ENCODE measurements around the gene FBXW11. TPM values are rescaled to one million over a fixed set of nuclear protein-coding genes. Genes with fewer than 3 reads are reported as not detected.

FBXW11 gene
- total RNA-seq, 1 experiment from 2014 or later = 52.2 TPM

GRCh38 chr5:171842777-171843328 lies 163.6 kb downstream of the FBXW11 start:
- DNase-seq (ENCODE audit: low spot score) (no peak), ATAC-seq (no peak)
- Mint-ChIP-seq H3K36me3 (no peaks in the 10 kb centered on the region), H3K4me3 (no peak overlapping the region), H3K27me3 (ENCODE audit: low read depth) (0 out of 2 replicates have a peak, but pooled peaks cover 3% of the 10 kb centered on the region), H3K4me1 (no peaks in the 10 kb centered on the region; the same call in 1 of the 2 replicates), H3K9me3 (no peaks in the 10 kb centered on the region; the same call in 1 of the 2 replicates), H3K27ac (no peak overlapping the region)
- TF ChIP-seq SOX15 (CRISPR knock-in tag; IDR thresholded peaks at IDR 0.05) (no peak), NFYB (CRISPR knock-in tag; conservative IDR thresholded peaks at IDR 0.05; ENCODE audit: low read depth) (no peak)
- ChIA-PET POLR2A (no interaction called here), CTCF (no interaction called here)

- no peak overlapping the region for H3K4me3 Mint-ChIP-seq
- H3K27ac Mint-ChIP-seq = no peak overlapping the region
- H3K27me3 Mint-ChIP-seq (ENCODE audit: low read depth) = 0 out of 2 replicates have a peak, but pooled peaks cover 3% of the 10 kb centered on the region
- ATAC-seq (no peak), DNase-seq (ENCODE audit: low spot score) (no peak)
- ChIA-PET POLR2A (no interaction called here), CTCF (no interaction called here)
- no peaks in the 10 kb centered on the region for H3K36me3 Mint-ChIP-seq
- TF ChIP-seq RELA (CRISPR knock-in tag; IDR thresholded peaks at IDR 0.05; ENCODE audit: borderline replicate concordance) (no peak), JUN (CRISPR knock-in tag; IDR thresholded peaks at IDR 0.05) (no peak), NR2C2 (CRISPR knock-in tag; IDR thresholded peaks at IDR 0.05) (no peak), SOX15 (CRISPR knock-in tag; IDR thresholded peaks at IDR 0.05) (no peak), NR1H2 (CRISPR knock-in tag; IDR thresholded peaks at IDR 0.05) (no peak)
- TF ChIP-seq, protein P1, sequence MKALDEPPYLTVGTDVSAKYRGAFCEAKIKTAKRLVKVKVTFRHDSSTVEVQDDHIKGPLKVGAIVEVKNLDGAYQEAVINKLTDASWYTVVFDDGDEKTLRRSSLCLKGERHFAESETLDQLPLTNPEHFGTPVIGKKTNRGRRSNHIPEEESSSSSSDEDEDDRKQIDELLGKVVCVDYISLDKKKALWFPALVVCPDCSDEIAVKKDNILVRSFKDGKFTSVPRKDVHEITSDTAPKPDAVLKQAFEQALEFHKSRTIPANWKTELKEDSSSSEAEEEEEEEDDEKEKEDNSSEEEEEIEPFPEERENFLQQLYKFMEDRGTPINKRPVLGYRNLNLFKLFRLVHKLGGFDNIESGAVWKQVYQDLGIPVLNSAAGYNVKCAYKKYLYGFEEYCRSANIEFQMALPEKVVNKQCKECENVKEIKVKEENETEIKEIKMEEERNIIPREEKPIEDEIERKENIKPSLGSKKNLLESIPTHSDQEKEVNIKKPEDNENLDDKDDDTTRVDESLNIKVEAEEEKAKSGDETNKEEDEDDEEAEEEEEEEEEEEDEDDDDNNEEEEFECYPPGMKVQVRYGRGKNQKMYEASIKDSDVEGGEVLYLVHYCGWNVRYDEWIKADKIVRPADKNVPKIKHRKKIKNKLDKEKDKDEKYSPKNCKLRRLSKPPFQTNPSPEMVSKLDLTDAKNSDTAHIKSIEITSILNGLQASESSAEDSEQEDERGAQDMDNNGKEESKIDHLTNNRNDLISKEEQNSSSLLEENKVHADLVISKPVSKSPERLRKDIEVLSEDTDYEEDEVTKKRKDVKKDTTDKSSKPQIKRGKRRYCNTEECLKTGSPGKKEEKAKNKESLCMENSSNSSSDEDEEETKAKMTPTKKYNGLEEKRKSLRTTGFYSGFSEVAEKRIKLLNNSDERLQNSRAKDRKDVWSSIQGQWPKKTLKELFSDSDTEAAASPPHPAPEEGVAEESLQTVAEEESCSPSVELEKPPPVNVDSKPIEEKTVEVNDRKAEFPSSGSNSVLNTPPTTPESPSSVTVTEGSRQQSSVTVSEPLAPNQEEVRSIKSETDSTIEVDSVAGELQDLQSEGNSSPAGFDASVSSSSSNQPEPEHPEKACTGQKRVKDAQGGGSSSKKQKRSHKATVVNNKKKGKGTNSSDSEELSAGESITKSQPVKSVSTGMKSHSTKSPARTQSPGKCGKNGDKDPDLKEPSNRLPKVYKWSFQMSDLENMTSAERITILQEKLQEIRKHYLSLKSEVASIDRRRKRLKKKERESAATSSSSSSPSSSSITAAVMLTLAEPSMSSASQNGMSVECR (CRISPR knock-in tag; IDR thresholded peaks at IDR 0.05; ENCODE audit: borderline replicate concordance) = no peak
- no peaks in the 10 kb centered on the region; the same call in 1 of the 2 replicates for H3K9me3 Mint-ChIP-seq
- no peaks in the 10 kb centered on the region; the same call in 1 of the 2 replicates for H3K4me1 Mint-ChIP-seq
These were observed 164.3 kb downstream of the FBXW11 start for GRCh38 chr5:171841984-171842776.

GRCh38 chr5:171840711-171841522 lies 165.5 kb downstream of the FBXW11 start:
- no peak overlapping the region for H3K27ac Mint-ChIP-seq
- no peaks in the 10 kb centered on the region for H3K36me3 Mint-ChIP-seq
- DNase-seq (ENCODE audit: low spot score) (no peak), ATAC-seq (no peak)
- CTCF ChIA-PET = interaction anchor here (1.1 to 1.3 kb wide), 2 partner anchors 11 to 71 kb away, joined by 3 to 4 read pairs; no protein-coding TSS in a partner anchor
- H3K4me1 Mint-ChIP-seq = peaks cover 8% of the 10 kb centered on the region
- H3K27me3 Mint-ChIP-seq (ENCODE audit: low read depth) = peaks cover 3% of the 10 kb centered on the region; the same call in 1 of the 2 replicates
- no peak overlapping the region for H3K4me3 Mint-ChIP-seq
- POLR2A ChIA-PET = no interaction called here
- H3K9me3 Mint-ChIP-seq = no peaks in the 10 kb centered on the region; the same call in 1 of the 2 replicates
- TF ChIP-seq, protein P2, sequence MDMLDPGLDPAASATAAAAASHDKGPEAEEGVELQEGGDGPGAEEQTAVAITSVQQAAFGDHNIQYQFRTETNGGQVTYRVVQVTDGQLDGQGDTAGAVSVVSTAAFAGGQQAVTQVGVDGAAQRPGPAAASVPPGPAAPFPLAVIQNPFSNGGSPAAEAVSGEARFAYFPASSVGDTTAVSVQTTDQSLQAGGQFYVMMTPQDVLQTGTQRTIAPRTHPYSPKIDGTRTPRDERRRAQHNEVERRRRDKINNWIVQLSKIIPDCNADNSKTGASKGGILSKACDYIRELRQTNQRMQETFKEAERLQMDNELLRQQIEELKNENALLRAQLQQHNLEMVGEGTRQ (CRISPR knock-in tag; IDR thresholded peaks at IDR 0.05) = no peak
- TF ChIP-seq TEAD4 (CRISPR knock-in tag; IDR thresholded peaks at IDR 0.05) = no peak
- no peak for TF ChIP-seq SMAD4 (CRISPR knock-in tag; IDR thresholded peaks at IDR 0.05)
- no peak for TF ChIP-seq NFYB (CRISPR knock-in tag; conservative IDR thresholded peaks at IDR 0.05; ENCODE audit: low read depth)
- TF ChIP-seq ZNF317 (CRISPR knock-in tag; IDR thresholded peaks at IDR 0.05; ENCODE audit: borderline replicate concordance, low read depth) = no peak
- no peak for TF ChIP-seq USF1 (CRISPR knock-in tag; IDR thresholded peaks at IDR 0.05)
- TF ChIP-seq ZNF121 (CRISPR knock-in tag; IDR thresholded peaks at IDR 0.05) = no peak
- no peak for TF ChIP-seq RELA (CRISPR knock-in tag; IDR thresholded peaks at IDR 0.05; ENCODE audit: borderline replicate concordance)
- TF ChIP-seq, protein P3, sequence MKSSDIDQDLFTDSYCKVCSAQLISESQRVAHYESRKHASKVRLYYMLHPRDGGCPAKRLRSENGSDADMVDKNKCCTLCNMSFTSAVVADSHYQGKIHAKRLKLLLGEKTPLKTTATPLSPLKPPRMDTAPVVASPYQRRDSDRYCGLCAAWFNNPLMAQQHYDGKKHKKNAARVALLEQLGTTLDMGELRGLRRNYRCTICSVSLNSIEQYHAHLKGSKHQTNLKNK (CRISPR knock-in tag; IDR thresholded peaks at IDR 0.05) = no peak
- TF ChIP-seq SMAD3 (CRISPR knock-in tag; IDR thresholded peaks at IDR 0.05; ENCODE audit: borderline replicate concordance) = no peak
- no peak for TF ChIP-seq OVOL2 (CRISPR knock-in tag; IDR thresholded peaks at IDR 0.05; ENCODE audit: borderline replicate concordance)
- TF ChIP-seq GABPB1 (CRISPR knock-in tag; IDR thresholded peaks at IDR 0.05) = no peak
- no peak for TF ChIP-seq ZNF671 (CRISPR knock-in tag; IDR thresholded peaks at IDR 0.05)
- TF ChIP-seq, protein P4, sequence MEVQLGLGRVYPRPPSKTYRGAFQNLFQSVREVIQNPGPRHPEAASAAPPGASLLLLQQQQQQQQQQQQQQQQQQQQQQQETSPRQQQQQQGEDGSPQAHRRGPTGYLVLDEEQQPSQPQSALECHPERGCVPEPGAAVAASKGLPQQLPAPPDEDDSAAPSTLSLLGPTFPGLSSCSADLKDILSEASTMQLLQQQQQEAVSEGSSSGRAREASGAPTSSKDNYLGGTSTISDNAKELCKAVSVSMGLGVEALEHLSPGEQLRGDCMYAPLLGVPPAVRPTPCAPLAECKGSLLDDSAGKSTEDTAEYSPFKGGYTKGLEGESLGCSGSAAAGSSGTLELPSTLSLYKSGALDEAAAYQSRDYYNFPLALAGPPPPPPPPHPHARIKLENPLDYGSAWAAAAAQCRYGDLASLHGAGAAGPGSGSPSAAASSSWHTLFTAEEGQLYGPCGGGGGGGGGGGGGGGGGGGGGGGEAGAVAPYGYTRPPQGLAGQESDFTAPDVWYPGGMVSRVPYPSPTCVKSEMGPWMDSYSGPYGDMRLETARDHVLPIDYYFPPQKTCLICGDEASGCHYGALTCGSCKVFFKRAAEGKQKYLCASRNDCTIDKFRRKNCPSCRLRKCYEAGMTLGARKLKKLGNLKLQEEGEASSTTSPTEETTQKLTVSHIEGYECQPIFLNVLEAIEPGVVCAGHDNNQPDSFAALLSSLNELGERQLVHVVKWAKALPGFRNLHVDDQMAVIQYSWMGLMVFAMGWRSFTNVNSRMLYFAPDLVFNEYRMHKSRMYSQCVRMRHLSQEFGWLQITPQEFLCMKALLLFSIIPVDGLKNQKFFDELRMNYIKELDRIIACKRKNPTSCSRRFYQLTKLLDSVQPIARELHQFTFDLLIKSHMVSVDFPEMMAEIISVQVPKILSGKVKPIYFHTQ (CRISPR knock-in tag; IDR thresholded peaks at IDR 0.05) = no peak
